HG02943 (cell line): ENCODE measurements around the gene BOD1.

Experiments
- ATAC-seq: cut with Tn5 transposase; IDR thresholded peaks from one replicate; pipeline ENCODE4 v1.9.1; 2021; ENCODE audit warnings: mild to moderate bottlenecking, low read depth, moderate library complexity; ENCODE audit not compliant: unreplicated experiment

BOD1 gene

DNA sequence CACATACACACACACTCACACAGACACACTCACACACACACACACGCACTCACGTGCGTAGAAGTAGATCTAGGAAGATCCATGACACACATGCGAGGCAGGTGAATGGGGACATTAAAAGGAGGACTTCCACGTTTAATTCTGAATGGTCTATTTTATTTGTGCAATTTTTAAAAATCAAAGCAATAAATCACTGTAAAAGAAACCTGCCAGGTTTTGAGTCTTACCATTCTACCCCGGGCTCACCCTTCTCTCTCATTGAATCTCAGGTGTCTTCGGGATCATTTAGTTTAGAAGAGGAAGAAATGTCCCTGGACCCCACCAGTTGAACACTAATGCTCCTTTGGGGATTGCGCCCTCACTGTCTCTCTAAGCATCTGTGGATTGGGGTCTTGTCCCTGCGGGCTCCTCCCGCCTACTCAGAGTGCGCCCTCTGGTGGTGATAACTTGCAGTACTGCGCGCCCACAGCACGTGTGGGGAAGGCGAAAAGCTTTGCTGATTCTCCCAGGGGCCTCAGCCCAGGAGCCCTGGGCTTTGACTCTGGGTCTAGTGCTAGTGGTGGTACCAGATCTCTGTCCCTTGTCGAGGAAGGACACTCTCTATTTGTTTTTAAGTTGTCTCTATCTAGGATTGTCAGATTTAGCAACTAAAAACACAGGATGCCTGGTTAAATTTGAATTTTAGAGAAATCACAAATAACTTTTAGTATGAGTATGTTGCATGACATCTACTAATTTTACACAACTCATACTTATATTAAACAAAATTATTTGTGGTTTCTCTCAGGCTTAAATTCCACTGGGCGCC, 34.8 kb downstream of the BOD1 start:
- ATAC-seq: no peak

DNA sequence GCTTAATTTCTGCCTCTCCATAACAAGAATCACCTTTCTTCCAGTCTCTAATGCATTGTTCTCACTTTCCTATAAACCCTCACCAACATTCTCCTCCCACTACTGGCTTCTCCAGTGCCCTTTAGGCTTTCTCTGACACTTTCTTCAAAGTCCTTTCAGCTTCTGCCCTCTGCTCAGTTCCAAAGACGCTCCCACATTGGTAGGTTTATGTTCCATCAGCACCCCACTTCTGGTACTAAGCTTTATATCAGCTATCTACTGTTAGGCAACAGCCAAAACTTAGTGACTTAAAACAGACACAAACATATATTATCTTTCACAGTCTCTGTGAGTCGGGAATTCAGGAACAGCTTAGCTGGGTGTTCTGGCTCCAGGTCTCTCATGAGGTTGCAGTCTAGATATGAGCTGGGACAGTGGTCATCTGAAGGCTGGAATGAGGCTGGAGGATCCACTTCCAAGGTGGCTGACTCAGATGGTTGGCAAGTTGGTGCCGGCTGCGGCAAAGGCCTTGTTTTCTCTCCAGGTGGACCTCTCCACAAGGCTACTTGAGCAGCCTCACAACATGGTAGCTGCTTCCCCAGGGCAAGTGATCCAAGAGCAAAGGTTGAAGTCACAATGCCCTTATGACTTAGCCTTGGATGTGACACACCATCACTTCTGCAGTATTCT, 37.4 kb downstream of the BOD1 start:
- ATAC-seq: no peak

DNA sequence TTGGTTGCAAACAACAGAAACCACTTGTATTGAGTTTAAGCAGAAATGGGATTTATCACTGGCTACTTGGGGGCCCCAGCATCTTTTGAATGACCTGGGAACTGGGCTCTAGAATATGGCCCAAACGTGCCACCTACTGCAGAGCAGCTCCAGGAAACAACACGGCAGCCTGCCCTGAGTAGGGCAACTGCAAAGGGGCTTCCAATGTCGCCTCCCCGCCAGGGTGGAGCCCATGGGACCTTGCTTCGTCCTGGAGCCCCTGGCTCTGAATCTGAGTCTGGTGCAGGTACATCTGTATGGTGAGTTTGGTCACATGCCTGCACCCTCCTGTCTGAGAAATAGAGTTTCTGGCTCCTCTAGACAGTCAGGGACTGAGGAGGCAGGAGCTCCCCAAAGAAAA, 38.6 kb downstream of the BOD1 start:
- no peak for ATAC-seq

DNA sequence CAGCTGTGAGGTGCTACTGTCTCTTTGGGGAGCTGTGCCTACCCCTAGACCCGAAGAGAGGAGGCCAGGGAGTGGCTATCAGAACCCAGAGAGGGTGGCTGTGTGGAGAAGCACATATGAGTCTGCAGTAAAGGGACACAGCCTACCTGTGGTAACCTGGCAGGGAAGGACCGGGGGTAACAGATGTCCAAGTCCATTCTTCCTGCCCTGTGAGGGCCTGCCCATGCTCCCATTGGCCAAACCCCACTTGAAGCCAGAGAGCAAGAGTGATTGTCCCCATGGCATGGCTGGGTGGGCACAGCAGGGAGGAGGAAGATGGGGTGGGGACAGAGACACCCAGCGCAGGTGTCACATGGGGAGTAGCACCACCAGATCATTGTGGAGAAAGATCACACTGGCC, 39.3 kb downstream of the BOD1 start:
- no peak for ATAC-seq

DNA sequence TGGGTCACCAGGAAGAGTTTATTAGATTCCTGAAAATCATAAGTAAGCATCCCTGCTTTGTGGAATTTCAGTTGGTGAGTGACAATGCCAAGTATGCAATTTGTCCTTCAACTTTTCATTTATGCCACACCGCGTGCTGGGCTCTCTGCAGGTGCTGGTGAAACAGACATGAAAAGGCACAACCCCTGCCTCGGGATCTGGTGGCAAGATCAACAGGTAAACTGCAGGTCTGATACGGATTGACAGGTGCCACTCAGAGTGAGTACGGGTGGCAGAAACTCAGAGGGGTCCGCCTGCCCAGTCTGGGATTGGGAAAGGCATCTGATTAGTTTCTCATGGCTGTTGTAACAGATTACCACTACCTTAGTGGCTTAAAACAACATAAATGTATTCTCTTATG, 40.5 kb downstream of the BOD1 start:
- no peak for ATAC-seq

DNA sequence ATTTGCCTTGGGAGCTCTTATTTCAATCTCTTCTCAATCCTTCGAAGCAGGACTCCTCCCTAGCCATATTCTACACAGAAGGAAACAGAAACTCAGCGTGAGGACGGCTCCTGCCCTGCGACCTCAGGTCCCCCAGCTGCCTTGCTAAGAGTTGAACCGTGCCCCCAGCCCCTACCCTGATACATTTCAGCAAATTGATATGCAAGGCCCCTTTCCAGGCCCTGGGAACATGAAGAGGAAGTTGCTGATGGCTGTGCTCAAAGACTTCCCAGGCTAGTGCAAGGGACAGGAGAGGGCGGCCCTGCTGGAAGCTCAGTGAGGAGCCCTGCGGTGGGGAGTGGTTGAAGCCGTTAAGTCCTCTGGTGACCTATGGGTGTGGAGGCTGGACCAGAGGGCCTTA, 41.5 kb downstream of the BOD1 start:
- no peak for ATAC-seq

DNA sequence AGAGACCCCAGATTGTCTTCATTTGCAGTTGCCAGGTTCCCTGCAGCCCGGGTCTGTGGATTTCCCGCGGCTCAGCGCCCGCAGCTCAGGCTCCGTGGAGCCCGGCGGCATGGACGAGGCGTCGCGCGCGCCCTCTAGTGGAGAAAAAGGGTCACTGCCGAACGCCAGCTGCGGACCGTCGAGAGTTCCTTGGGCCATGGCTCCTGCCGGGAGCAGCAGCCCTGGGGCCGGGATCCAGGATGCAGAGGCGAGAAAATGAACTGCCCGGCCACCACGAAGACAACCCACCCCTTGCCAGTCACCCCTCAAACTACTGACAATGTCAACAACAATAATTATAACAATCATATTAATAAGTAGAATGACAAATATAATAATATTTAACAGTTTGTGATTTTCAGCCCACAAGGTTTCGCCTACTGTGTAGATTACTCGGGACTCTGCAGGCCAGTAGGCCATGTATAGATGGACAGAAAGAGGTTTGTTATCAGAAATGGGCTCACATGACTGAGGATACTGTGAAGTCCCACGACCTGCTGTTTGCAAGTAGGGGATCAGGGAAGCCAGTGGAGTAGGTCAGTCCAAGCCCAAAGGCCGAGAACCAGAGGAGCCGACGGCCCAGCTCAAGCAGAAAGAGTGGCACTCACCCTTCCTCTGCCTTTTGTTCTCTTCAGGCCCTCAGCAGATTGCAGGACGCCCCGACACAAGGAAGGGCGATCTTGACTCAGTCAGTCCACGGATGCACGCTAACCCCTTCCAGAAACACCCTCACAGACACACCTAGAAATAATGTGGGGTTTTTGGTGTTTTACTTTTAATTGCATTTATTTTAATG, 43.1 kb downstream of the BOD1 start:
- no peak for ATAC-seq

DNA sequence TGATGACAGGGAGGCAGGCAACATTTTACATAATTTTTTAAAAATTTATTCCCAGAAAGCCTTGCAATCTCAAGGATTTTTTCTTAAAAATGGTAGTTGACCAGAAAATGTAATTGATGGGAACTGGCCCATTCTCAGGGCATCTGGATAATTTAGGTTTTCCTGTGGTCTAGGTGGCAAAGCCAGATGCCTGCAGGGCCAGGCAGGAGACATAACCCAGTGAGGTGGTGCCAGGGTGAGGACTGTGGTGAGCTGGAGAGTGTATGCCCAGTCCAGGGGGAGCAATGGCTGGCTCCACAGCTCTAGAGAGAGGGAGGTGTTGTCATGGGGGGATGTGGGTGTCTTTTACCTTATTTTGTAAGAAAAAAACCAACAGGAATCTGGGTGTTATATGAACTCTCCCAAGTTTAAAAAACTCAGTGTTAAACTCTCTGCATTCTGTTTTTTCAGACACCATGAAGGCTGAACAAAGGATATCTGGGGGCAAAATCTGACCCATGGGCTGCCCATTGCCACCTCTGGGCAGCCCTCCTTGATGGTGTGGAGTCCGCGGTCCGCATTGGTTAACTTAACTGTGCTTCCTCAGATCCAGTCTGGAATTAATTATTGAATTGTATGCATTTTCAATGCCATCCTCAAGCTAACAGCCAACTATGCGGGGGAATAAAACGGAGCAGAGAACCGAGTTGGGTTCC, 43.9 kb downstream of the BOD1 start:
- no peak for ATAC-seq

DNA sequence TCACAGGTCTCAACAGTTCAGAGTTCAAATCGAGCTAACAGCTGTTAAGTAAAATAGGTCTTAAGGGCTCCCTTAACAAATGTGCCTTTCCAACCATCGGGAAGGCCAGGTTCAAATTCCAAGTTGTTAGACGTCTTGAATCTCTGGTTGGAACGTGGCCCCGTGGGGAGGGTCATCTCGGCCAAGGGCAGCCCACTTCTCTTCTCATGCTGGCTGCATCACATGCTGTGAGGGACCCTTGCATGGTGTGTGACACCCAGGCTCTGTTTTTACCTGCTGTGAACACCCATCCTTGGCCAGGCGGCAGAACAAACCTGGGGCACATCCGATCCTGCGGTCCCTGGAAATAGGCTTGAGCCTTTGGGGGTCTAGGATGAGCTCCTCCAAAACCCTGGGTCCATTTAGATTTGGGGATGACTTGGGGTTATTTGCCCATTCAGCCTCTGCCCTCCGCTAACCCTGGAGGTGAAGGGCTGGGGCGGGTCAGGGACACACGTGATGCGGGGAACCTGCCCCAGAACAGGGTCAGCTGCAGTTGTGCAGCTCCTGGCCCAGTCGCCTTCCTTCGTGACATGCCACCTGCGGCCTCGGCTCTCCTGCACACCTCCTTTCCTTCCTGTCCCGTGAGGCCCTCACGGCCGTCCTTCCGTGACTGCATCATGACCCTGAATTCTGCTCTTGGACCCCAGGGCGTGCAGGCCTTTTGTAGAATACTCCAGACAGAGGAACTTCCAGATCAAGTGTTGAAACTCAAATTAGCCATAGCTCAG, 45.9 kb downstream of the BOD1 start:
- ATAC-seq: no peak

DNA sequence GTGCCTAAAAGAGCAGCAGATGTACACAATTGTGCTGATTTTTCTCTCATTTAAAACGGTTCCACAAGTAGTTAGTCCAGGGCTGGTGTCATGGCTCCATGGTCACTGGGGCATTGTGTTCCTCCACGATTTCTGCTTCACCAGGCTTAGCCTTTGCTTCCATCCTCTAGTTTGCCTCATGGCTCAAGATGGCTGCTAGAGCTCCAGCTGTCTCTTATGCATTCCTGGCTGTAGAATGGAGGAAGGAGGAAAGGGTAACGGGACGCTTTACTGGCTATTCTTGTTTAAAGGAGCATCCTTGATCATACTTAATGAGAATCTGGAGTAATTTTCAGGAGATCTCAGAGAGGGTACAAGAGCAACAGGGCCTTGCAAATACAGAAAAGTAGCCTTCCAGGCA, 47.7 kb downstream of the BOD1 start:
- no peak for ATAC-seq

DNA sequence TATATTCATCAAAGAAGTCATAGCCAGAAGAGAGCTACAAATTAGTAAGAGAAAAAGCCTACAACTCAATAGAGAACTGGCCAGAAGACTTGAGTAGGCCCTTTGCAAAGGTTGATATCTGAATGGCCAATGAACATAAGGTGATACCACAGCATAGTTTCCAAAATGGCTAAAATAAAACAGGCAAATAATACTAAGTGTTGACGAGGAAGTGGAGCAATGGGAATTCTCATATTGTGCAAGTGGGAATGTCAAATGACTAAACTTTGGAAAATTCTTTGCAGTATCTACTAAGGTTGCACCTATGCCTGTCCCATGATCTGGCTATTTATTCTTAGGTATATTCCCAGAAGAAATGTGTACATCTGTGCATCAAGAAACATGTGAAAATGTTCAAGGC, 48.3 kb downstream of the BOD1 start:
- ATAC-seq: no peak

DNA sequence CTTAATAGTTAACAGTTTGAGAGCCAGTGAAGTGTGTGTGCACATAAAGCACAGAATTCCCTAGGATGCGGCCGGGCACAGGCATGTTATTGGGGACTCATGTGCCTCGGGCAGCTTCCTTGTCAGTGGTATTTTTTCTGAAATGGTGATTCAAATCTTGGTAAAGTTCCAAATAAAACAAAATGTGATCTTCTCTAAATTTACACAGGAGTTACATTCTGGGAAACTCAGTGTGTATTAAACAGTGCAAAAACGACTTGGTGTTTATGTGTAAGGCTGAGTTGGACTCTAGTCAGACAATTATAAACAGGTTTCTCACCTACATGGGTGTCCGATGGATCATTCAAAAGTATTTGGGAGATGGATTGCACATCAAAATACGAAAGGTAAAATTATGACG, 48.9 kb downstream of the BOD1 start:
- no peak for ATAC-seq

DNA sequence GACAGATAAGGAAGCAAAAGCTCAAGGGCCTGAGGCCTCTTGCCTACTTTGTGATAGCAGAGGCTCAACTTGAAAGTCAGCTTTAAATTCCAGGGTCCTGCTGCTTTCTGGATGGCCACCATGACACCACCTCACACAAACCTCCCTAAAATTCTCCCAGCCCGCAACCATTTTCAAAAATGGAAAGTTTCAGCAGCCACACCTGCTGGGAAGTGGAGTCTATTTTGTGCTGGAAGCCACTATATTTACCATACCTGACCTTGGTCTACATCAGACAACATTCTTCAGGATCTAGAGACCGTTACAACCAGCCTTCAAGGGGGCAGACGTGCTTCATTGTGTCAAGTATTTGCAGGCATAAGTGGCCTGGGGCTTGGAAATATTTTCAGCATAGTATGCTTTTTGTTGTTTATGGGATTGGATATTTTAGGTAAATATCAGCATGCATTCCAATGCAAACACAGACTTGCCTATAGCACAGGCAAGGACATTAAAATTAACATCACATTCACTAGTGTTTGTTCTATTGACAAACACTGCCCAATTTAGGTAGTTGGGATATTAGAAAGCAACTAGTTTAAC, 50.9 kb downstream of the BOD1 start:
- ATAC-seq: no peak

DNA sequence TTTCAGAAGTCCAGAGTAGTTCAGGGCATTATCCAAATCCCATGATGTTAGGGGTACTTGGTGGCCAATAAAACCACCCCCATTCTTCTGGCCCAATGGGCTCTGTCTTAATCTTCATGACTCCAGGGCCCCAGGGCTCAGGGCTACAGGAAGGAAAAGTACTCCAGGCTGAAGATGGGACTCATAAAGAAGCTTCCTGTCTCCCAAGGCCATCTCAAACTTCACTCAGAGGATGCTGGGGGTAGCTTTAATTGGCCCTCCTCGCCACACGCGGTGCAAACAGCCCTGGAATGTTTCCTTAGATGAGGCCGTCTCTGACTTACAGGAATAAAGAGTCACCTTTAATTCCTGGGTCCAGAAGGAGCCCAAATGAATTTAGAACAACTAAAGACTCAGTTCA, 52.3 kb downstream of the BOD1 start:
- ATAC-seq: no peak

DNA sequence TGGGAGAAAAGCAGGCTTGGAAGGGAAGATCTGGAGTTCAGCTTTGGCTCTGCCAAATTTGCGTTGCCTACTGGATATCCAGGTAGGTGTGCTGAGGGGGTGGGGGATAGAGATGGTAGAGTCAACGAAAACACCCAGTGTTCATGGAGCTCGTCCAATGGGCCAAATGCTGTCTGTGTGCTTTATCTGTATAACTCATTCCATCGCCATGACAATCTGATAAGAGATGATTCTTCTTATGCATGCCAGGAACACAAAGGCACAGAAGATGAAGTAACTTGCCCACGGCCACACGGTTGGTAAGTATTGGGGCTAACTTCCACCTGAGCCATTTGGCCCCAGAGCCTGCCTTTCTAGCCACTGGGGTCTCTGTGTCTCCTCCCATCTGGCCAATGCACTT, 53.2 kb downstream of the BOD1 start:
- ATAC-seq: no peak

DNA sequence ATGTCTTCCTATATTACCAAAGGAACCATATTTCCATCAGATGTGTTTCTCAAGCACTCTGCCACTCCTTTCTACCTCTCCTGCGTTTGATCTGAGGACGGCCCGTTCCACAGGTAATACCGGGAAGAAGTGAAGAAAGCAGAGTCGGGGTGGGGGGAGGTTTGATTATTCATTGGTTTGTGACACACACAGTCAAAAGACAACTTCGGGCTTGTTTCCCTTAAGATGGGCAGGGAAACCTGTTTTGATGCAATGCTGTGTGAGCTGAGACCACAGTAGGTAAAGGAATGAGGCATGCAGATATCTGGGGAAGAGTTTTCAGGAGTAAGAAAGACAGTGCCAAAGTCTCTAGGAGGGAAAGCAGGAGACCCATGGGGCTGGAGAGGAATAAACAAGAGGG, 54.0 kb downstream of the BOD1 start:
- ATAC-seq: no peak
